ENCODE data around the gene TINCR.

TINCR gene

DNA sequence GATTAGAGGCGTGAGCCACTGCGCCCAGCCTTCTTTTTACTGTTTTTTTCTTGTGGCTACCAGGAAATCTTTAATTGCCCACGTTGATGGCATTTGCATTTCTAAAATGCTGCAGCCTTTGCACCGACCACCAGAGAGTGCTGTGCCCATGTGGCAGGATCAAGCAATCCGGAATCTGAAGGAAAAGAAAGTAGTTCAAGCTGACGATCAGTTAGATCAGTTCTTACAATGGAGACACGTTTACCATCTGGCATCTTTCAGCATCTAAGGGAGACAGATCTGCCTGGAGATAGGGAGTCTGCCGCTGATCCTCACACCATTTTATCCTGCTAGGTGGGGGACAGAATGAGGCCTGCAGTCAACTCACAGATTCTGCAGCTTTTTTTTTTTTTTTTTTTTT is 19.9 kb downstream of the TINCR start:
- ChIA-PET CTCF (interaction anchor here (0.6 to 2.3 kb wide), 5 partner anchors 9 to 581 kb away, joined by 3 to 10 read pairs (median 7); no protein-coding TSS in a partner anchor), POLR2A (interaction anchor here (0.9 kb wide), 1 partner anchor 17 kb away, joined by 3 read pairs; no protein-coding TSS in a partner anchor)
- TF ChIP-seq, protein P1, sequence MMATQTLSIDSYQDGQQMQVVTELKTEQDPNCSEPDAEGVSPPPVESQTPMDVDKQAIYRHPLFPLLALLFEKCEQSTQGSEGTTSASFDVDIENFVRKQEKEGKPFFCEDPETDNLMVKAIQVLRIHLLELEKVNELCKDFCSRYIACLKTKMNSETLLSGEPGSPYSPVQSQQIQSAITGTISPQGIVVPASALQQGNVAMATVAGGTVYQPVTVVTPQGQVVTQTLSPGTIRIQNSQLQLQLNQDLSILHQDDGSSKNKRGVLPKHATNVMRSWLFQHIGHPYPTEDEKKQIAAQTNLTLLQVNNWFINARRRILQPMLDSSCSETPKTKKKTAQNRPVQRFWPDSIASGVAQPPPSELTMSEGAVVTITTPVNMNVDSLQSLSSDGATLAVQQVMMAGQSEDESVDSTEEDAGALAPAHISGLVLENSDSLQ (IDR thresholded peaks at IDR 0.05), result no peak
- TF ChIP-seq ZNF384 (IDR thresholded peaks at IDR 0.05), result peak; percentile 86
- peak; percentile 70 for DNase-seq (ENCODE audit: extremely low spot score)

DNA sequence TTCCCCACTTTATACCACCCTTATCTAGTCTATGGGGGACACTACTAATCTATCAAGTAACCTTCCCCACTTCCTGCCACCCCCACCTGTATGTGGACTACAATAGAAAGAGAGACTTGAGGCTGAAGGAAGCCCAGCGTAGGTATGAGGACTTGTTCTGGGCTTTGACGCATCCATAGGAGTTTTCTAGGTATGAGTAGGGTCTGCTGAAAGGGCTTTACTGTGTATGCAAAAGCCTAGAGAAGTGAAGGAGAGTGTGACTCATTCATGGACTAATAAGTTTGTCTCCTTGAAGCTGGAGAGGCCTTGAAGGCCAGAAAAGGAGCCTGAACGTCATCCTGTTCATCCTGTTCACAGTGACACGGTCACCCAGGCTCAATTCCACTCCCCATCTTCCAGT is 21.8 kb downstream of the TINCR start:
- TF ChIP-seq L3MBTL2 (conservative IDR thresholded peaks at IDR 0.05) (no peak), LEF1 (IDR thresholded peaks at IDR 0.05; ENCODE audit: borderline replicate concordance) (no peak), FOXK2 (IDR thresholded peaks at IDR 0.05) (no peak), FOXM1 (IDR thresholded peaks at IDR 0.05; ENCODE audit: borderline replicate concordance) (no peak)
- TF ChIP-seq, protein P1 (IDR thresholded peaks at IDR 0.05), result no peak

DNA sequence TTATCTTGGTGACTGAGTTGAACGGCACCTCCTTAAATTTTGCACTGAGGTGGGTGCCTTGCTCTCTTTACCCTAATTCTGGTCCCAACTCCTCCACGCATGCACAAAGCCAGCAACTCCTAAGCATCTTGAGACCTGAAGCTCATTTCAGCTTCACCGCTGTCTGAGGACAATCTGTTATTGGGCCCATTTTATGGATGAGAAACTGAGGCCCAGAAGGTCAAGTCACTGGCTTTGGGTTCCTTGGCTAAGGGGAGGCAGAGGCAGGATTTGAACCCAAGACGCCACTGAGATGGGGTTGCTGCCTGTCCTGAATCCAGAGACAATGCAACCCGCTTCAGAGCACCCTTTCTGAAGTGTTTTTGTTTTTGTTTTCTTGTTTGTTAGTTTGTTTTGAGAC is 22.7 kb downstream of the TINCR start:
- CTCF ChIA-PET, result no interaction called here
- POLR2A ChIA-PET, result no interaction called here
- TF ChIP-seq ARNT (IDR thresholded peaks at IDR 0.05), result no peak
- no peak for TF ChIP-seq ZNF384 (IDR thresholded peaks at IDR 0.05)
- no peak for TF ChIP-seq BHLHE40 (IDR thresholded peaks at IDR 0.05; ENCODE audit: borderline replicate concordance)
- no peak for TF ChIP-seq CTBP1 (IDR thresholded peaks at IDR 0.05; ENCODE audit: borderline replicate concordance)
- no peak for TF ChIP-seq L3MBTL2 (conservative IDR thresholded peaks at IDR 0.05)
- TF ChIP-seq ELF4 (IDR thresholded peaks at IDR 0.05), result no peak
- no peak for TF ChIP-seq FOXM1 (IDR thresholded peaks at IDR 0.05; ENCODE audit: borderline replicate concordance)
- TF ChIP-seq TARDBP (IDR thresholded peaks at IDR 0.05), result no peak
- no peak for TF ChIP-seq FOXK2 (IDR thresholded peaks at IDR 0.05)
- no peak for TF ChIP-seq SUZ12 (IDR thresholded peaks at IDR 0.05)
- DNase-seq (ENCODE audit: extremely low spot score), result no peak

More for the DNA sequence above, 21.8 kb downstream of the TINCR start:
- CTCF ChIA-PET, result interaction anchor here (0.5 to 0.9 kb wide), 2 partner anchors 11 to 13 kb away, joined by 3 to 4 read pairs; no protein-coding TSS in a partner anchor
- POLR2A ChIA-PET, result no interaction called here
- DNase-seq (ENCODE audit: extremely low spot score), result no peak

DNA sequence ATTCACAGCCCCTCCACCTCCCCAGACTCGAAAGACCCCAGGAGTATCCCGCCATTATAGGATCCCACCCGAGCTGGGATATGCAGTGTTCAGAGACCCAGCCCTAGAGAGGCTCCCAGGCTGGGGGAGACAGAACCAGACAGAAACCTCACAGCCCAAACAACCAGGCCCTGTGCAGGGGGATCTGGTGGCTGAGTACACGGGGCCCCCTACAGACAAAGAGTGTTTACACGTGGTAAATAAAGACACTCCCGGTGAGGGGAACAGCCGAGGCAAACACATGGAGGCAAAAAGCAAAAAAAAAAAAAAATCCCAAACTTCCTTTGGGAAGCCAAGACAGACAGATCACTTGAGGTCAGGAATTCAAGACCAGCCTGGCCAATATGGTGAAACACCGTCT is 25.1 kb downstream of the TINCR start:
- no peak for DNase-seq (ENCODE audit: extremely low spot score)
- TF ChIP-seq ZNF384 (IDR thresholded peaks at IDR 0.05) (no peak), ELF4 (IDR thresholded peaks at IDR 0.05) (no peak), CTBP1 (IDR thresholded peaks at IDR 0.05; ENCODE audit: borderline replicate concordance) (no peak), LEF1 (IDR thresholded peaks at IDR 0.05; ENCODE audit: borderline replicate concordance) (no peak), SUZ12 (IDR thresholded peaks at IDR 0.05) (no peak), L3MBTL2 (conservative IDR thresholded peaks at IDR 0.05) (no peak), FOXM1 (IDR thresholded peaks at IDR 0.05; ENCODE audit: borderline replicate concordance) (no peak), FOXA1 (IDR thresholded peaks at IDR 0.05) (no peak), SP1 (IDR thresholded peaks at IDR 0.05) (no peak), NFRKB (IDR thresholded peaks at IDR 0.05) (no peak)
- CTCF ChIA-PET, result interaction anchor here (0.7 kb wide), 1 partner anchor 169 kb away, joined by 4 read pairs; no protein-coding TSS in a partner anchor
- POLR2A ChIA-PET, result no interaction called here

DNA sequence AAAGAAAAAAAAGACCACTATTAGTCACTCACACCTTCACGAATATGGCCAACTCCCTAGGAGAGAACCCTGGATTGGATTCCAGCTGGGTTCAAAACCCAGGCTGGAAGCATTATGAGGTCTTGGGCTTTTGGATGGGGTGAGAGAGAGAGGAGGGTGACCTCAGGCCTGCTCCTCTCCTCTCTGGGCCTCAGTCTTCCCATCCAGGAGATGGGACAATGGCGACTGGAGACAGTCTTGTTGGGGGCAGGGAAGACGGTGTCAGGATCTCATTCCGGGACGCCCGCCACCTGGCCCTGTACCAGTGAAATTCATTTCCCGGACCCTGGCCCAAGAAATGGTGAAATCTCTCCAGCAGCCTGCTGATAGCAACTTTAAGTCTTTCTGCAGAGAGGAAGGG is 26.3 kb downstream of the TINCR start:
- DNase-seq (ENCODE audit: extremely low spot score), result no peak
- ChIA-PET POLR2A (no interaction called here), CTCF (no interaction called here)
- TF ChIP-seq L3MBTL2 (conservative IDR thresholded peaks at IDR 0.05) (no peak), ZNF384 (IDR thresholded peaks at IDR 0.05) (no peak), FOXK2 (IDR thresholded peaks at IDR 0.05) (no peak), FOXM1 (IDR thresholded peaks at IDR 0.05; ENCODE audit: borderline replicate concordance) (no peak), NFRKB (IDR thresholded peaks at IDR 0.05) (no peak), SP1 (IDR thresholded peaks at IDR 0.05) (no peak), HDGF (IDR thresholded peaks at IDR 0.05; ENCODE audit: borderline replicate concordance) (no peak), LEF1 (IDR thresholded peaks at IDR 0.05; ENCODE audit: borderline replicate concordance) (no peak), ARNT (IDR thresholded peaks at IDR 0.05) (no peak), SUZ12 (IDR thresholded peaks at IDR 0.05) (no peak), CTBP1 (IDR thresholded peaks at IDR 0.05; ENCODE audit: borderline replicate concordance) (no peak), TARDBP (IDR thresholded peaks at IDR 0.05) (no peak), ELF4 (IDR thresholded peaks at IDR 0.05) (no peak), BHLHE40 (IDR thresholded peaks at IDR 0.05; ENCODE audit: borderline replicate concordance) (no peak), FOXA1 (IDR thresholded peaks at IDR 0.05) (no peak)
- TF ChIP-seq, protein P1 (IDR thresholded peaks at IDR 0.05), result no peak

DNA sequence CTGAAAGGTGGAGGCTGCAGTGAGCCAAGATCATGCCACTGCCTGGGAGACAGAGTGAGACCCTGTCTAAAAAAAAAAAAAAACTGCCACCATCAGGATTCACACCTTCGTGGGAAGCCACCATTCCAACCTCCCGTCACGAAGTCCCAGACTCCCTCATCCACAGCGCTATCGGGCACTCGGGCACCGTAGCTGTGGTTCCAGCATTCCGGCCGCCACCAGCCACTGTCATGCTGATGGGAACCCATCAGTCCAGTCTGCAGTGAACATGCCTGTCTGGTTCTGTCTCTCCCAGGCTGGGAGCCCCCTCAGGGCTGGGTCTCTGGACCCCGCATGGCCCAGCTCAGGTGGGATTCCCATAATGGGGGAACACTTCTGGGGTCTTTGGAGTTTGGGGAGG is 27.5 kb downstream of the TINCR start:
- no peak for DNase-seq (ENCODE audit: extremely low spot score)
- ChIA-PET CTCF (no interaction called here), POLR2A (no interaction called here)
- TF ChIP-seq ARNT (IDR thresholded peaks at IDR 0.05) (no peak), LEF1 (IDR thresholded peaks at IDR 0.05; ENCODE audit: borderline replicate concordance) (no peak), L3MBTL2 (conservative IDR thresholded peaks at IDR 0.05) (no peak), NFRKB (IDR thresholded peaks at IDR 0.05) (no peak), ELF4 (IDR thresholded peaks at IDR 0.05) (no peak), FOXA1 (IDR thresholded peaks at IDR 0.05) (no peak), CTBP1 (IDR thresholded peaks at IDR 0.05; ENCODE audit: borderline replicate concordance) (no peak), SUZ12 (IDR thresholded peaks at IDR 0.05) (no peak), TARDBP (IDR thresholded peaks at IDR 0.05) (no peak)
- TF ChIP-seq, protein P1 (IDR thresholded peaks at IDR 0.05), result no peak

All from HEK293T (cell line).